Medulla oblongata (tissue), 1 donor: ENCODE data around the gene GPR107.
A peak's percentile ranks its signal among the peaks of the same experiment; 100 is the strongest.
"Not testable (repeated sequence)": the region's sequence is repeated elsewhere in the genome, so short reads cannot be mapped to it uniquely, and the experiment has no call there.

Experiments
- DNase-seq: peaks from one replicate; pipeline ENCODE4 v3.0.0-alpha.2; 2015; ENCODE audit errors: extremely low spot score

Gene GPR107

DNA sequence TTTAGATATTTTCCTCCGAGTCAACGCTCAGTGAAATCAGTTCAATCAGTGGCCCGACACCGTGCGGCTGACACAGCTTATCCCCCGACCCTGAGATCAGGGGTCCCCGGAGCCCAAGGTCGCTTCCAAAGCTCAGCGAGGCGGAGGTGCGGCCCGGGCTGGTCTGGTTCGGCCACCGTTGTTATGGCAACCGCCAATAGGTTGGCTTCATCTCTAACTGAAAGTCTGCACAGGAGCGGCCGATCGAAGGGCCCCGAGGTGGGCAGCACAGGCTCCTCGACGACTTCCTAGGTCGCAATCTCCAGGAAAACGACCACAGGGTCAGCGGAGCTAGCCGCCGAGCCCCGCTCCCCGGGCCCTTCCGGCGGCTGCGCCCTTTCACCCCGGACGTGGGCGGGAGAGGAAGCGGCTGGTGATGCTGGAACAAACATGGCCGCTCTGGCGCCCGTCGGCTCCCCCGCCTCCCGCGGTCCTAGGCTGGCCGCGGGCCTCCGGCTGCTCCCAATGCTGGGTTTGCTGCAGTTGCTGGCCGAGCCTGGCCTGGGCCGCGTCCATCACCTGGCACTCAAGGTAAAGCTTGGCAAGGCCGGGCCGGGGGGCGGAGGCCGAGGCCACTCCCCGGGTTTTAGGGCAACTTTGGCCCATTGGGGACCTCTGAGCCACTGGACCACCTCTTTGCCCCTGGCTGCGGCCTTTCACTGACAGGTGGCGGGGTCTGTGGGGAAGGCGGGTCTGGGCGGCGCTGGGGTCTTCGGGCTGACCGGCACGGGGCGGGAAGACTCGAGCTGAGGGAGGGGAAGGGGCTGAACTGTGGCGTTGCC, at the start of gene GPR107:
TSS of gene GPR107 (plus strand) at position 403 of the 821 bp plus-strand sequence. CDS start at position 430, 27 bp downstream.
- DNase-seq: peak; percentile 82

DNA sequence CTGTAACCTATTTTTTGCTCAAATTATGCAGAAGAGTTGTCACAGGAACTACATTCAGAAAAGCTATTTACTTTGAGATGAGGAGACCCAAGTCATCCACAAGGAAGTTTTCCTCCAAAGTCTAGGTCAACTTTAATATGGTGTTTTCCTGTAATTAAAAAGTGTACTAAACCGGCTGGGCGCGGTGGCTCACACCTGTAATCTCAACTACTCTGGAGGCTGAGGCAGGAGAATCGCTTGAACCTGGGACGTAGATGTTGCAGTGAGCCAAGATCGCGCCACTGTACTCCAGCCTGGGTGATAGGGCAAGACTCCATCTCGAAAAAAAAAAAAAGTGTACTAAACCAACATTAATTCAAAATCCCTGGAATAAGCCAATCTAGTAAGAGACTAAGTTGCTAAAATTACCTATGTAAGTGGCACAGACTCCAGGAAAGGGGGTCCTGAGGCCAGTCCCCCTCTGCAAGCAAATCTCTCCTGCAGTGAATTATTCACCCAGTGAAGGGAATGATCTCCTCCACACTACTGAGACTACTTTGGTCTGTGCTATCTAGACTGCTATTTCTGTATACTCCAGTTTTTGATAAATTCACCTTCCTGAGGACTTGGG, 49.7 kb upstream of the GPR107 start:
- DNase-seq: no peak

DNA sequence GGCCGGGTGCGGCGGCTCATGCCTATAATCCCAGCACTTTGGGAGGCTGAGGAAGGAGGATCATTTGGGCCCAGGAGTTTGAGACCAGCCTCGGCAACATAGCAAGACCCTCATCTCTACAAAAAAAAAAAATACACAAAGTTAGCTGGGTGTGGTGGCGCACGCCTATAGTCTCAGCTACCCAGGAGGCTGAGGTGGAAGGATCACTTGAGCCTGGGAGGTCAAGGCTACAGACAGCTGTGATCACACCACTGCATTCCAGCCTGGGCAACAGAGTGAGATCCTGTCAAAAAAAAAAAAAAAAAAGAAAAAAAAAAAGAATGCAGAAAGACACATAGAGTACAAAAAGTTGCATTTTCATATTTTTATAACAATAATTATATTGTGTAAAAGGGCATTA, 46.8 kb upstream of the GPR107 start:
- DNase-seq: not testable (repeated sequence)

DNA sequence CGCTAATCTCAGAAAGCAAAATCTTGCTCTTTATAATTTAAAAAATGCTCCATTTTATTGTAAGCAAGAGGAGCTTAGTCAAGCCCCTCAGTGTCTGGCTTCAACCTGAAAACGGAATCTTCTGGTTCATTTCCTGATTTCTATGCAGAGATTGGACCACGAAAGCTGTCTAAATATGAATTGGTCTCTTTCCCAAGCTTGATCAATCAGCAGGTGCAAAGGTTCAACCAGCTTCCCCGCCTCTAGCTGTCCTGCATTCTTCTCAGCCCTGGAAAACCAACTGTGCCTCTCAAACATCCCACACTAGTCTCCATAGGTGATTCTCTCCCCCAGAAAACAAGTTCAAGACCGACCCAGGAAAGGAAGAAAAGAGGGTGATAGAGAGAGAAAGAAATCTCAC, 45.2 kb upstream of the GPR107 start:
- no peak for DNase-seq

DNA sequence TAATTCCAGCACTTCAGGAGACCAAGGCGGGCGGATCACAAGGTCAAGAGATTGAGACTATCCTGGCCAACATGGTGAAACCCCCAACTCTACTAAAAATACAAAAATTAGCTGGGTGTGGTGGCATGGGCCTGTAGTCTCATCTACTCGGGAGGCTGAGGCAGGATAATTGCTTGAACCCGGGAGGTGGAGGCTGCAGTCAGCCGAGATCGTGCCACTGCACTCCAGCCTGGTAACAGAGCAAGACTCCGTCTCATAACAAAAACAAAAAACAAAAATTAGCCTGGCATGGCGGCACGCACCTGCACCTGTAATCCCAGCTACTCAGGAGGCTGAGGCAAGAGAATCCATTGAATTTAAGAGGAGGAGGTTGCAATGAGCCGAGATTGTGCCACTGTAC, 44.2 kb upstream of the GPR107 start:
- DNase-seq: not testable (repeated sequence)

GRCh38 chr9:130010151-130010988, 43.3 kb upstream of the GPR107 start:
- DNase-seq: peak; percentile 47

DNA sequence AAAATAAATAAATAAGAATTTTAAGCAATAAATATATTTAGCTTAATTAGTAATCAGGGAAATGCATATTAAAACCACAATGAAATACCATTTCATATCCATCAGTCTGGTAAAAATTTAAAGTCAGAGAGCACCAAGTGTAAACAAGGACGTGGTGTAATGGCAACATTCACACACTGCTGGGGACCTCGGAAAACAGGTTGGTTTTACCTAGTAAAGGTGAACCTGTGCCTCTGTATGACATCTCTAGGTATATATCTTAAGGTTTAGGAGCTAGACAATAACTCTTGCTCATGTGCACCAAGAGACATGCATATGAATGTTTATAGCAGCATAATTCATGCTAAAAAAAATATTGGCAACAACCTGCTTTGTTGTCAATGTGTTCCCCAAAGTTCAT, 40.4 kb upstream of the GPR107 start:
- no peak for DNase-seq

GRCh38 chr9:130015353-130016019, 38.2 kb upstream of the GPR107 start:
- no peak for DNase-seq

- DNase-seq: no peak
These were observed 36.6 kb upstream of the GPR107 start for GRCh38 chr9:130017076-130017475.

DNA sequence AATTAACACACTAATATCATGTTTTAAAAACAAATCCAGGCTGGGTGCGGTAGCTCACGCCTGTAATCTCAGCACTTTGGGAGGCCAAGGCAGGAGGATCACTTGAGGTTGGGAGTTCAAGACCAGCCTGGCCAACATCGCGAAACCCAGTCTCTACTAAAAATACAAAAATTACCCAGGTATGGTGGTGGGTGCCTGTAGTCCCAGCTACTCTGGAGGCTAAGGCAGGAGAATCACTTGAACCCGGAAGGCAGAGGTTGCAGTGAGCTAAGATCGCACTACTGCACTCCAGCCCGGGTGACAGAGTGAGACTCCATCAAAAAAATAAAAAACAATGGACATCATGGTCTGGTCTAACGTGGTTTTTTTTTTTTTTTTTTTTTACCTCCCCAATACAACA, 36.2 kb upstream of the GPR107 start:
- DNase-seq: not testable (repeated sequence)

DNA sequence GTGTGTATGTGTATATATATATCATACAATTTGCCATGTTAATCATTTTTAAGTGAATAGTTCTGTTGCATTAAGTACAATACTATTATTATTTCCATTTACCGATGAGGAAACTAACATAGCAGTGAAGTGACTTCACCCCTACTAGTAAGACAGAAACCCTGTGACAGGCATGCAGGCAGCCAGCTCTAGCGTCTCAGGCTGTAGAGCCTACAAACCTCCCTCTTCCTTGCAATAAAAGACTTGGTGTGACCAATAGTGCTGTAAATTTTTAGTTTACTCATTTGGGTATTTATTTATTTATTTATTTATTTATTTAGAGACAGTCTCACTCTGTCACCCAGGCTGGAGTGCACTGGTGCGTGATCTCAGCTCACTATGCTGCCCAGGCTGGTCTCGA, 35.4 kb upstream of the GPR107 start:
- DNase-seq: no peak

DNA sequence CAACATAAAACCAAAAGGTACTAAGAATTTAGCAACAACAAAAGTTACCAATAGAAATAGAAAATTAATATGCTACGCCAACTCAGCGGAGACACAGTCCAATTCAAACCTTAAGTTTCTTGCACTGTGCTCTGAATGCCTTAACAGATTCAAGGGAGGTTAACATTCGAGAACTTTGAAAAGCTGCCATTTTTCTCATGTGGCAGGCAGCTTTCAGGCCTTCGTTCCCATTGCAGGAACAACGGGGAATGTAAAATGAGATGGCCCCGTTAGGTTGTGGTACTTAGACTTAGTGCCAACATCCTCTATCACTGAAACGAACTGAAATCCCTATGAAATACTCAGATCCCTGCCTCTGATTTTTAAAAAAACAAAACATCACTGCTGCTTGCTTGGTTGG, 33.1 kb upstream of the GPR107 start:
- DNase-seq: peak; percentile 69

GRCh38 chr9:130021123-130021522, 32.6 kb upstream of the GPR107 start:
- DNase-seq: no peak

DNA sequence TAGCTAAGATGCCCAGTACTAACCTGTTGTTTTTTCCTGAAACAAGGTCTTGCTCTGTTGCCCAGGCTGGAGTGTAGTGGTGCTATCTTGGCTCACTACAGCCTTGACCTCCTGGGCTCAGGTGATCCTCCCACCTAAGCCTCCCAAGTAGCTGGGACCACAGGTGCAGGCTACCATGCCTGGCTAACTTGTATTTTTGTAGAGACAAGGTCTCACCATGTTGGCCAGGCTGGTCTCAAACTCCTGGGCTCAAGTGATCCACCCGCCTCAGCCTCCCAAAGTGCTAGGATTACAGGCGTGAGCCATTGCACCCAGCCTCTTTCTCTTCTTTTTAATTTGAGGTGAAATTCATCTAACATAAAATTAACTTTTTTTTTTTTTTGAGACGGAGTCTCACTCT, 31.9 kb upstream of the GPR107 start:
- DNase-seq: not testable (repeated sequence)

DNA sequence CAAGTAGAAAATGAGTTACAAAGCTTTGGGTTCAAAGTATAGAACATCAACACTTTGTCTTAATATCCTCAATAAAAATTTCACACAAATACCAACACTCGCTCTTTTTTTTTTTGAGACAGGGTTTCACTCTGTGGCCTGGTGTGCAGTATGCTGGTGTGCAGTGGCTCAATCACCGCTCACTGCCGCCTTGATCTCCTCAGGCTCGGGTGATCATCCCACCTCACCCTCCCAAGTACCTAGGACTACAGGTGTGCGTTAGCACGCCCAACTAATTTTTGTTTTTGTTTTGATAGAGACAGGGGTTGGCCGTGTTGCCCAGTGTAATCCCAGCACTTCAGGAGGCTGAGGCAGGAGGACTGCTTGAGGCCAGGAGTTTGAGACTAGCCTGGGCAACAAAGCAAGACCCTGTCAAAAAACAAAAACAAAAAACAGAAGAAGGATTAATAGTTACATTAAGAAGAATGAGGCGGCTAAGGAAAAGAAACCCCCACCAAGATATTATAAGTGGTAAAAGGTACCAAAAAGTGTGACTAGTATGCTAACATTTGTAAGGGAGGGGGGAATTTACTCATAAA, 31.1 kb upstream of the GPR107 start:
- DNase-seq: no peak

DNA sequence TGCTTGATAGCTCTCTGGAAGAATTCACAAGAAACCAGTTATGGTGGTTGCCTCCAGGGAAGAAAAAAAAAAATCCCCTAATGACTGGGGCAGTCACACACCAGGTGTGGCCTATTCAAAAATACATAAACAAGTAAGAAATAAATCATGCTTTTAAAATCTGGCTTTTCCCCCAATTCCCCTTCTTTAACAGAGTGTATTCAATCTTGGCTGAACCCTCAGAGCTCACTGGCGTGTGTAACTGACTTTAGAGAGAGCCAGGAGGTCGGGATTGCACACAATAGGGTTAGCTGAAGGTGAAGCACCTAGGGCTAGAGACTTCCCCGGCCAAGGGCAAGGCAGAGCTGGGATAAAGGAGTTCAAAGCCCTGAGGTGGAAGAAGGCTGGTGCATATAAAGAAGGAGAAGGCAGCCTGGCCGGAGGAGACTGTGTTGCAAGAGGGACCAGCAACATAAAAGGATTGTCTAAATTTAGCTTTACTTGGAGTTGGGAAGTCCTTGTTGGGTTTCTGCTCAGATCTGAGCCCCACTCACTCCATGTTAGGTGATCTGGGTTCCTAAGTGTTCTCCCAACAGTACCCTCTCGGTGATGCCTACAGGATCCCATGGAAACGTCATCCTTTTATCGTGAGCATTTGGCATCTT, 30.4 kb upstream of the GPR107 start:
- no peak for DNase-seq

GRCh38 chr9:130023994-130024596, 29.6 kb upstream of the GPR107 start:
- no peak for DNase-seq

DNA sequence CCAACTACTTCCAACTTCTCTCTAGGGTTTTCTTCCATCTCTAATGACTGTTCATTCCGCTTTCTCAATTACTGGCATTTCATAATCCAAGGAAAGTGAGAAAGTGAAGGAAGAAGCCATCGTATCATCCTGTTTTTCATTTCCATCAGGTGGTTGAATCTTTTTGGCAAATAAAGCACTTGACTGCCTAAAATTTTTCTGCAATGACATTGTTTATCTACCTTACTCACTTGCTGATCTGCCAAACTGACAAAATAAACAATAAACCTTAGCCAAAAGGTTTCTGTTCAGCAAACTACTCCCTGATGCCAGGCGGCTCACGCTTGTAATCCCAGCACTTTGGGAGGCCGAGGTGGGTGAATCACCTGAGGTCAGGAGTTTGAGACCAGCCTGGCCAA, 29.1 kb upstream of the GPR107 start:
- DNase-seq: no peak

DNA sequence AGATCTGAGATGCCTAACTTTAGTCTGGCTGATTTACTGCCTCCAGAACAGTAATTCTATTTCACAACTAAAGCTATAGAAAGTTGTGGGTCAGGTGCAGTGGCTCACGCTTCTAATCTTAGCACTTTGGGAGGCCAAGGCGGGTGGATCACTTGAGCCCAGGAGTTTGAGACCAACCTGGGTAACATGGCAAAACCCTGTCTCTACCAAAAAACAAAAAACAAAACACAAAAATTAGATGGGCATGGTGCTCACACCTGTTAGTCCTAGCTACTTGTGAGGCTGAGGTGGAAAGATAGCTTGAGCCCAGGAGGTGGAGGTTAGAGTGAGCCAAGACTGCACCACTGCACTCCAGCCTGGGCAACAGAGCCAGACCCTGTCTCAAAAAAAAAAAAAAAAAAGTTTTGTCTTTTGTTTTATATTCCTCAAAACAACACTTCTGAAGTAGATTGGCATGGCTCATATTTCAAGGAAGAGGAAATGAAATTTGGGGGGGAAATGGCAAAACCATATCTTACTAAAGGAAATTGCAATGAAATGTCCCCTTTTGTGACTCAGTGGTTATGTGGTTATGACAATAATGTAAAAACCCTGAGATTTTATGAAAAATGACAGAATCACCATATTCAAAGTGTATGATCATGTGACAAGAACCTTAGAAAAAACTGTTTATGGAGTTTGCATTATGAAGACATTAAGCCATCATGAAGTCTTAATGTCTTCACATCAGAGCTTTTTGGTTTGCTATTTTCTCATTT, 26.9 kb upstream of the GPR107 start:
- DNase-seq: no peak
